Ovary (tissue), 3 donors: Measurements from ENCODE around the gene IL12RB1.

ENCODE experiments used
- CTCF ChIP-seq, 3 donors: fragments of 450-650 bp in 2 of 3; fragments of 200-600 bp in 1 of 3; IDR thresholded peaks; one replicate each; pipeline versions ENCODE4 v1.5.1 to v1.8.0; 2016 to 2022; ENCODE audit warnings: antibody characterized with exemption in 3 of 3, mild to moderate bottlenecking in 1 of 3
- EP300 ChIP-seq: sonication (generic); formaldehyde crosslinking; IDR thresholded peaks from one replicate; pipeline ENCODE4 v1.6.1; 2017; ENCODE audit warnings: antibody characterized with exemption
- POLR2A ChIP-seq: fragments of 450-650 bp; IDR thresholded peaks from one replicate; pipeline ENCODE4 v1.6.1; 2017; ENCODE audit warnings: antibody characterized with exemption, mild to moderate bottlenecking, moderate library complexity
- donor health status: DM: no; HTN: no; CAD: no.

DNA sequence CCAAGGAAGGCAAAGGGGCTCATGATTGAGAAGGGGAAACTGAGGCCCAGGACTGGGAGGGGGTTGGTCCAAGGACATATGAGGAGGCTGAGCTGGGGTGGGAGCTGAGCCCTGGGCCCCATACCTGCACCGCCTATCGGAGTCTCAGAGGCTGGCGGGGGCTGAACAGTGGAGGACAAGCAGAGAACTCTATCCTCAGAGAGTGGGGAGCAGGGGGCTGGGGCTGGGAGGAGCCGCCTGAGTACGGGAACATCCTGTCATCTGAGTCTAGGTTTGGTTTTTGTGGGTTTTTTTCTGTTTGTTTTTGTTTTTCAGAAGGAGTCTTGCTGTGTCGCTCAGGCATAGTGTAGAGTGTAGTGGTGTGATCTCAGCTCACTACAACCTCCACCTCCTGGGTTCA lies 72.5 kb downstream of the IL12RB1 start:
- no peak for TF ChIP-seq CTCF (IDR thresholded peaks at IDR 0.05)
- TF ChIP-seq POLR2A = no peak
- no peak for TF ChIP-seq EP300
